GM06990 (cell line): ENCODE measurements around the gene BNC2.

Experiments used
- DNase-seq: peaks from one replicate; pipeline ENCODE4 v3.0.0-alpha.2; 2011; ENCODE audit not compliant: insufficient read length; ENCODE audit errors: extremely low read depth
- H3K27me3 ChIP-seq: replicated peaks from 2 replicates; pipeline ENCODE4 v1.6.0; 2011; ENCODE audit warnings: low read length; ENCODE audit not compliant: control insufficient read depth, insufficient read depth
- H3K36me3 ChIP-seq: 2 replicates; pipeline ENCODE4 v1.5.1; 2011; ENCODE audit warnings: low read length; ENCODE audit not compliant: control insufficient read depth, insufficient read depth
- H3K4me3 ChIP-seq: replicated peaks from 2 replicates; pipeline ENCODE4 v1.5.1; 2011; ENCODE audit warnings: low read depth, mild to moderate bottlenecking, control low read depth, low read length
- CTCF ChIP-seq: IDR thresholded peaks from 2 replicates; pipeline ENCODE4 v1.5.1; 2011; ENCODE audit warnings: low read length, control low read depth, mild to moderate bottlenecking, inconsistent platforms; ENCODE audit not compliant: insufficient read depth, poor library complexity, severe bottlenecking

The BNC2 gene

DNA sequence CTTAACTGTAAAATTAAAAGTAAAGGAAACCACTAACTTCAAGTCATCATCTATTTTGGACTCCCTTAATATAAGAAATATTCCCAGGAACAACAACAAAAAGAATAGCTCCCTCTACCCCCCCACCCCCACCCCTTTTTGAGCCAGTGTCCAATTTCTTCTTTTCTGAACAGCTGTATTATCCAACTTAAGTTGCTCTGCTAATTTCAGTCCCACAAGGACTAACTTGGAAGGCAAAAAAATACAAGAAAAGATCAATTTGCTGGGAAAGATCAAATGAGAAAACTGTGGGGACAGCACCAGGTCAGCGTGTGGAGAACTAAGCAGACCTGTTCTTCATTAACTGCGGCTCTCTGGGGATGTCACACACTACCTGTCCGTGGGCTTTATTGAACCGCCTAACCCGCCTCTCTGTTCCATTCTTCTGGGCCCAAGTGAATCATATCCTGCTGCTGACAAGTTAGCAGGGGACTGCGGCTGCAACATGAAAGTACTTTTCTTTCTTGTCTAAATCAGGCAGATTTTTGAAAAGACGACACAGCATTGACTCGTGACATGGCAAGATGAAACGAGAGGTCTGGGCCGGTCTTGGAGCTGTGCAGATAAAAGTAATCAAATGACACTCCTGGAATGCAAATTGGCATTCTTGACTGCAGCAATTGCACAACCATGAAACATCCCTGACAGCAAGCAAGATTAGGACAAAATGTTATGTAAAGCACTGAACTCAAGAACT lies 2.7 kb downstream of the BNC2 start:
- Histone ChIP-seq H3K36me3 (no peaks in the 10 kb centered on the region), H3K4me3 (no peak overlapping the region), H3K27me3 (no peaks in the 10 kb centered on the region)
- DNase-seq = no peak
- no peak for TF ChIP-seq CTCF

GRCh38 chr9:16866587-16866986 lies 3.9 kb downstream of the BNC2 start:
- Histone ChIP-seq H3K4me3 (no peak overlapping the region), H3K36me3 (no peaks in the 10 kb centered on the region), H3K27me3 (no peaks in the 10 kb centered on the region)
- DNase-seq = no peak
- TF ChIP-seq CTCF = no peak

DNA sequence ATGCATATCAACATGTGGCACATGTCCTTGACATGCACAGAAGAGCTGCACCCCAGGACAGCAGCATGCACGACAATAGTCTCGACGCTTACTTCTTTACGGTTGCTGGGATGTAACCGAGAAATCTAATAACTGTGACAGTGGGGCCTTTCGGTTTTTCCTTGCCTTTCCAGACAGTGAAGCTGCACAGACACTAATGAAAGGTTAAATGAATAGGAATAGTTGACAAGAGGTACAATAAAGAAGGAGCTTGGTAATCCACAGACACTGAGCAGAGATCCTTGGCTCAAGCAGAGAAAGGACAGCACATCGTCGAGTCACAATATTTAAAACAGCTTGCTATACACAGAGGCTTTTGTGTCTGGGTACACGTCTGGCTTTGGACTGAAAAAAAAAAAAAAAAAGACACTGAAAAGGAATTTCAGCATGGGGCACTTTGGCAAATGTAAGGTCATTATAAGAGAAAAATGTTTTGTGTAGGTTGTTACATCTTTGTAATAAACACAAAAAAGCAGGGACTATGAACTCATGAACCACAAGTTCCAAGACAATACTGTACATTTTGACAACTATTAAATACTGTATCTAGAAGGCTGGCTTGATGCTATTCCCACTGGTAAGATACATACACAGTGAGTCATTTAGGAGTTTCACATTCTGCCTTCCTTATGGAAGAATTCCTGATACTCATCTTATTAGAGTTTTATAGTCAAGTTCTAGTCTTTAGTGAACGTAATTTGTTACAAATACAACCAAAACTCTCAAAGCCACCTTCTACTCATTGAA lies 5.6 kb downstream of the BNC2 start:
- Histone ChIP-seq H3K4me3 (no peak overlapping the region), H3K36me3 (no peaks in the 10 kb centered on the region), H3K27me3 (no peaks in the 10 kb centered on the region)
- TF ChIP-seq CTCF = no peak
- no peak for DNase-seq

- TF ChIP-seq CTCF = no peak
- no peaks in the 10 kb centered on the region for H3K27me3 ChIP-seq
- no peak overlapping the region for H3K4me3 ChIP-seq
- DNase-seq = no peak
- H3K36me3 ChIP-seq = no peaks in the 10 kb centered on the region
Measured at GRCh38 chr9:16848179-16848578, 22.3 kb downstream of the BNC2 start.

GRCh38 chr9:16846986-16847385 lies 23.5 kb downstream of the BNC2 start:
- no peak for DNase-seq
- Histone ChIP-seq H3K4me3 (no peak overlapping the region), H3K36me3 (no peaks in the 10 kb centered on the region), H3K27me3 (no peaks in the 10 kb centered on the region)
- no peak for TF ChIP-seq CTCF
